ENCODE measurements around the gene DUSP12. TPM values are rescaled to one million over a fixed set of nuclear protein-coding genes. Genes with fewer than 3 reads are reported as not detected.

Gene DUSP12, protein sequence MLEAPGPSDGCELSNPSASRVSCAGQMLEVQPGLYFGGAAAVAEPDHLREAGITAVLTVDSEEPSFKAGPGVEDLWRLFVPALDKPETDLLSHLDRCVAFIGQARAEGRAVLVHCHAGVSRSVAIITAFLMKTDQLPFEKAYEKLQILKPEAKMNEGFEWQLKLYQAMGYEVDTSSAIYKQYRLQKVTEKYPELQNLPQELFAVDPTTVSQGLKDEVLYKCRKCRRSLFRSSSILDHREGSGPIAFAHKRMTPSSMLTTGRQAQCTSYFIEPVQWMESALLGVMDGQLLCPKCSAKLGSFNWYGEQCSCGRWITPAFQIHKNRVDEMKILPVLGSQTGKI
- total RNA-seq (2014; rRNA removed; shearing (Covaris generic)), result 38.7 and 40.7 TPM in 2 replicates
- polyA plus RNA-seq (2015; cell fraction: cytosol; rRNA removed), result 26.3 and 31.3 TPM in 2 replicates
- polyA plus RNA-seq (2015; cell fraction: nucleus; rRNA removed), result 47.6 and 52.7 TPM in 2 replicates

DNA sequence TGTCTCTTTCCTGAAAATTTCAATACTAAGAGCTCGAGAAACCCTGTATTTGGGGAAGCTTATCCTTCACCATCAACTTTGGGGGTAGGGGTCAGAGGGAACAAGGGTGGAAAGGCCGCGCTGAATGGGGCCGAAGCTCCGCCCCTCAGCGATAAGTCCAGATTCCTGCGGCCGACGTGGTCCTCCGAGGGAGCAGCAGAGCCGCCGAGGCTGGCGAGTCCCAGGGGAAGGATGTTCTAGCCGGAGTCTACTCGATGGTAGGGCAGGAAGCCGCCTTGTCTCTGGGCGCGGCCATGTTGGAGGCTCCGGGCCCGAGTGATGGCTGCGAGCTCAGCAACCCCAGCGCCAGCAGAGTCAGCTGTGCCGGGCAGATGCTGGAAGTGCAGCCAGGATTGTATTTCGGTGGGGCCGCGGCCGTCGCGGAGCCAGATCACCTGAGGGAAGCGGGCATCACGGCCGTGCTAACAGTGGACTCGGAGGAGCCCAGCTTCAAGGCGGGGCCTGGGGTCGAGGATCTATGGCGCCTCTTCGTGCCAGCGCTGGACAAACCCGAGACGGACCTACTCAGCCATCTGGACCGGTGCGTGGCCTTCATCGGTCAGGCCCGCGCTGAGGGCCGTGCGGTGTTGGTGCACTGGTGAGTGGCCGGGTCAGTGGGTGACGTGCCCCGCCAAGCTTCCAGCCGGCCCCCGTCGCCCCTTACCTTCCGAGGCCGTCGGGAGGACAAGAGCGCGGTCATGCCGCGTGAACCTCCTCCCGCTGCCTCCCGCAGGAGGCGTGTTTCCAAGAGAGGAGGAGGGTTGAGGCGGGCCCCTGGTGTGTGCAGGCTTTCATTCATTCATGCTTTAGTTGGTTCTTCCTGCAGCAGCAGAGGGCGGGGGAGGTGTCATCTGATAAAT is at the start of gene DUSP12:
DUSP12 (plus strand) TSS at position 278 of the 899 bp plus-strand sequence; CDS start at position 294, 16 bp downstream.
- peak; percentile 97 for DNase-seq (ENCODE audit: low read depth, low spot score)
- in situ Hi-C loops (cut with HindIII; ENCODE audit: low pct_unique_long_range_greater_than_20kb, low sequenced_read_pairs), result no loop called here

DNA sequence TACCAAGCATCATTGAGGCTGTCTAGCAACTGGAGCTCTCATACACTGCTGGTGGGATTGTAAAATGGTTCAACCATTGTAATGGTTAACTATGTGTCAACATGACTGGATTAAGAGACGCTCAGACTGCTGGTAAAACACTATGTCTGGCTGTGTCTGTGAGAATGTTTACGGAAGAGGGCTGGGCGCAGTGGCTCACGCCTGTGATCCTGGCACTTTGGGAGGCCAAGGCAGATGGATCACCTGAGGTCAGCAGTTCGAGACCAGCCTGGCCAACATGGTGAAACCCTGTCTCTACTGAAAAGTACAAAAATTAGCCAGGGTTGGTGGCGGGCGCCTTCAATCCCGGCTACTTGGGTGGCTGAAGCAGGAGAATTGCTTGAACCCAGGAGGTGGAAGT is 47.3 kb upstream of the DUSP12 start:
- in situ Hi-C loops (cut with HindIII; ENCODE audit: low pct_unique_long_range_greater_than_20kb, low sequenced_read_pairs), result no loop called here
- DNase-seq (ENCODE audit: low read depth, low spot score), result no peak

DNA sequence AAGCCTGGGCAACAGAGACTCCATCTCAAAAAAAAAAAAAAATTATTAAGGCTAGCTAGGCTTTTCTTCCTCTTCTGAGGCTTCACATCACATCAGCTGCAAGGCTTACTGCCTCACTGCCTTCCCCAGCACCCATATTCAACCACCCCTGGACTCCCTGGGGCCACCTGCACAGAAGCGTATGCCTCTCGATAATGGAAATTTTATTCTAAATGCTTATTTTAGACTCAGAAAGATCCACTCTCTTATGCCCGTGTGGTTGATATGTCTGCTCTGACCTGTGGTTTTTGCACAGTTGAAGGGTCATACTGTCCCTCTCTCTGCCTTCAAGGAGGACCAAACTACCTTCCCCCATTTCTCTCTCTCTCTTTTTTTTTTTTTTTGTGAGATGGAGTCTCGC is 44.0 kb upstream of the DUSP12 start:
- in situ Hi-C loops (cut with HindIII; ENCODE audit: low pct_unique_long_range_greater_than_20kb, low sequenced_read_pairs), result no loop called here
- DNase-seq (ENCODE audit: low read depth, low spot score), result no peak

DNA sequence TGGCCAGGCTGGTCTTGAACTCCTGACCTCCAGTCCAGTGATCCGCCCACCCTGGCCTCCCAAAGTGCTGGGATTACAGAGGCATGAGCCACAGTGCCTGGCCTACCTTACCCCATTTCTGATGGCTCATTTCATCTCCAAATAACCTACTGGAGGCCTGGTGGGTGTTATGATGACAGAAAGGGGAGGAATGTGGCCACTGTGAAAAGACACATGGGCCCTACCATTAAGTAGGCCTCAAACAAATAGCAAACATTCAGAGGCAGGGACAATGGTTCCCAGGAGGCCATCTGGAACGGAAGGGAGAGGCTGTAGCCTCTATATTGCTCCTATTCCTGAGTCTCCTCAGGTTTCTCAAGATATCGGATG is 43.5 kb upstream of the DUSP12 start:
- in situ Hi-C loops (cut with HindIII; ENCODE audit: low pct_unique_long_range_greater_than_20kb, low sequenced_read_pairs), result no loop called here
- DNase-seq (ENCODE audit: low read depth, low spot score), result no peak

DNA sequence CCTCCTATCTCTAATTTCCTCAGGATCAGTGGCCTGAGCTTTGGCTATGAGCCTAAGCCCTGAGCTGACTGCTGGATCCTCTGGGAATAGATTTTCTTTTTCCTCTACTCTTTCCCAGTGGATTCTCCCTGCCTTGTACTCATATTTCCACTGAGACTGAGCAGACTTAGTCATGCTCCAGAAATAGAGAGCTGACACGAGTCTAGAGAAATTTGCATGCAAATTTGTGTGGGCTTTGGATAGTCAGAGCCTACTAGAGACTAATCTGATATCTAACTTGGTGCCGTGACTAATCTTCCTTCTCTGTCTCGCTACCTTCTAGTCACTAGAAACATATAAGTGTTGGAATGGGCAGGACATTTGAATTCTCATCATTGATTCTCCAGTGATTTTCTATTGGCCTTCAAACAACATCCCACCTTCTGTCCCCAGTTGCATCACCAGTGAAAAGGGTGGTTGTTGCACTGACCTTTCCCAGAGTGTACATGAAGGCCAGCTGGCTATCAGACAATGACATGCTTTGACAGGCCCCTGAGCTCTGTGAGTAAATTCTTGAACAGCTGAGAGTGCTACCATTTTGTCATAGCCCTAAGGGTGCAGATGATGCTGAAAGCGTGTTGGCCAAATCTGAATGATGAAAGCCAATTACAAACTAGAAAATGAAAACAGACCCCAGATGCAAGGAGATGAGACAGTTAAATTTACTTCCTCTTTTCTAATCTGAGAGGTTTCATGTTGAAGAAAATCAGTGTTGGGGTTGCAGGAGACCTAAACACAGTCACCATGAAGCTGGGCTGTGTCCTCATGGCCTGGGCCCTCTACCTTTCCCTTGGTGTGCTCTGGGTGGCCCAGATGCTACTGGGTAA is 42.9 kb upstream of the DUSP12 start, which contains the start of gene FCRLA:
FCRLA (plus strand) TSS at position 748 of the 866 bp plus-strand sequence; CDS start at position 784, 36 bp downstream.
- peak; percentile 99 for DNase-seq (ENCODE audit: low read depth, low spot score)
- in situ Hi-C loops (cut with HindIII; ENCODE audit: low pct_unique_long_range_greater_than_20kb, low sequenced_read_pairs), result no loop called here

DNA sequence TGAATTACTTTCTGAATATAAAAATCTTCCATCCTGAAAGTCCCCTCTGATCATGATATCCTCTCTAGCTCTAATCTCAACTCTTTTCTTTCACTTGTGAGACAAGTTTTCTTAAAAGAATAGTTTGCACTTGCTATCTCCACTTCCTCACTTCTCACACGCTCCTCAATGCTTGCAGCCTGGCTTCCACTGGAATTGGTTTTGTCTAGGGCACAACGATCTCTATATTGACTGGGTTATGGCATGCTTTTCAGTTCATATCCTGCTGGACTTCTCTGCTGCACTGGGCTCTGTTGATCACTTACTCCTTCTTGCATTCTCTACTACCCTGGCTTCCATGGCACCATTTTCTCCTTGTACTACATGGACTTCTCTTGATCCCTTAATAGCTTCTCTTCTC is 42.1 kb upstream of the DUSP12 start:
- DNase-seq (ENCODE audit: low read depth, low spot score), result peak; percentile 26
- in situ Hi-C loops (cut with HindIII; ENCODE audit: low pct_unique_long_range_greater_than_20kb, low sequenced_read_pairs), result no loop called here

DNA sequence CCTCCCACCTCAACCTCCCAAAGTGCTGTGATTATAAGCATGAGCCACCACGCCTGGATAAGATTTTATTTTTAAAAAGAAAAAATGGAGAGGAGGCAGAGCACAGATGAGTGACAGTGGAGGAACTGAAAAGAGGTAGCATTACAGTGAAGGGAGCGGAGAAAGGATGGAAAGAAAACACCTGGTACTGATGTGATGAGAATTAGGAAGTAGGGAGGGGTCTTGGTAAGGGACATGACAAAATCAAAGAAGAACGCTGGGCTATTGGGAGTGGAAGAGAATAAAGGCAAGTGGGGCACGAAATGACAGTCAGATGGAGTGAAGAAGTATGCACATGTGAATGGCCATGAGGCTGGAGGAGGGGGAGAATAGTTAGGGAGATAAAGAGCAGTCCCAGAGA is 40.2 kb upstream of the DUSP12 start:
- DNase-seq (ENCODE audit: low read depth, low spot score), result no peak
- in situ Hi-C loops (cut with HindIII; ENCODE audit: low pct_unique_long_range_greater_than_20kb, low sequenced_read_pairs), result no loop called here

DNA sequence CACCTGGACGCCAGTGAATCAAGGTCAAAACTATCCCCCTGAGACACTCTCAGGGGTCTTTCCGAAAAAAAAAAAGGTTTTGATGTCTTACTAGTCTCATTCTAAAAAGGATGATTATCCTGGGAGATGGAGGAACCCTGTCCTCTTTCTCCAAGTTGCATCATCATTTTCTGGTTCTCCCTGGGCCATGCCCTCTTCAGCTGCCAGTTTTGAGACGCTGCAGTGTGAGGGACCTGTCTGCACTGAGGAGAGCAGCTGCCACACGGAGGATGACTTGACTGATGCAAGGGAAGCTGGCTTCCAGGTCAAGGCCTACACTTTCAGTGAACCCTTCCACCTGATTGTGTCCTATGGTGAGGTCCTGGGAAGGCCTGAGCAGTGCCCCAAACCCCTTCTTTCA is 39.0 kb upstream of the DUSP12 start:
- in situ Hi-C loops (cut with HindIII; ENCODE audit: low pct_unique_long_range_greater_than_20kb, low sequenced_read_pairs), result no loop called here
- no peak for DNase-seq (ENCODE audit: low read depth, low spot score)

DNA sequence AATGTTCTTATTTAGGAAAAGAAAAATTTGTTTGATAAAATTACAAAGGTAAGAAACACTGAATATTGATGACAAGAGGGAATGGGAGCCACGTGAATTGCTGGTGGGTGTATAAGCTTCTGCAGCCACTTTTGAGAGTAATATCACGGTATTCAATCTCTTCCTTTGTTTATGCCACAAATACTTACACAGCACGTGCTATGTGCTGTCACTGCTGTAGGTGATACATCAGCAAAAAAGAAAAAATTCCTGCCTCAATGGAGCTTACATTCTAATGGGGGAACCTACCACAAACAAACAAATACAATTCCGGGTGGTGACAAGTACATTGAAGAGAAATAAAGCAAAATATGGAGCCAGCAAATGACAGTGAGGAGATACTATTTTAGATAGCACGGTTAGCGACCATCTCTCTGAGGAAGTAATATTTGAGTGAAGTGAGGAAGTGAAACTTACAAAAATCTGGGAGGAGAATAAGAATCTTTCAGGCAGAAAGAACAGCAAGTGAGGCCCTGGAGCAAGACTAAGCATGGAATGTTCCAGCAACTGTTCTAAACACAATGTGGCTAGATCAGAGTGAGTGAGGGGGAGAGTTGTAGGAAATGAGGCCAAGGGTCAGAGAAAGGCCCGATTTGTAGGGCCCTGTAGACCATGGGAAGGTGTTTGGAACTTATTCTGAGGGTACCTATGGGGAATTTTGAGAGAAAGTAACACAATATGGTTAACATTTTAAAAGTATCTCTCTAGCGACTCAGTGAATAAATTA is 30.8 kb upstream of the DUSP12 start:
- DNase-seq (ENCODE audit: low read depth, low spot score), result no peak
- in situ Hi-C loops (cut with HindIII; ENCODE audit: low pct_unique_long_range_greater_than_20kb, low sequenced_read_pairs), result no loop called here

DNA sequence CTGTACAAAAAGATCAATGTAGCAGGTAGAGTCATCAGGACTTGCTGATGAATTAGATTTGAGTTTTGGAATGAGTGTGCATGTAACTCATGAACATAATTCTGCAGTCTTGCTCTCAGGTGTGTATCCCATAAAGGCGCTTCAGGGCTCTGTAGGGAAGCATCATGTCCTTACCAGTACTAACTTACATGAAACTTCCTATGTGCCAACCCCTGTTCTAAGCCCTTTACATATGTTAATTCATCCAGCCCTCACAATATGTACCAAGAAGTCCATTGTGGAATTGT is 30.3 kb upstream of the DUSP12 start:
- in situ Hi-C loops (cut with HindIII; ENCODE audit: low pct_unique_long_range_greater_than_20kb, low sequenced_read_pairs), result no loop called here
- no peak for DNase-seq (ENCODE audit: low read depth, low spot score)

DNA sequence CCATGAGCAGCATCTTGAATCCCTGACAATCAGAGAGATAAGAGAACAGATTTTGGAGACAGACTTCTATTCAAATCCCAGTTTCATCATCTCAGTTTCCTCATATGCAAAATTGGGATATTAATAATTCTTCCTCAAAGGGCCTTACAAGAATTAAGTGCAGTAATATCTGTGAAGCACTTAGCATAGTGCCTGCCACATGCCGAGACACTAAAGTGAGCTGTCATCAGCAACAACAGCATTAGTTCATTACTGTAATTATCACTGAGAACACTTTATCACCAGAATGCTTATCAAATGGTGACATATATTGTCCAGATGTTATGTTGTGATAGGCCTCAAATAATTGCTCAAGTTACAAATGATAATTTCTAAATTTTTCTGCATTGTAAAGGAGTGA is 29.2 kb upstream of the DUSP12 start:
- in situ Hi-C loops (cut with HindIII; ENCODE audit: low pct_unique_long_range_greater_than_20kb, low sequenced_read_pairs), result no loop called here
- no peak for DNase-seq (ENCODE audit: low read depth, low spot score)

DNA sequence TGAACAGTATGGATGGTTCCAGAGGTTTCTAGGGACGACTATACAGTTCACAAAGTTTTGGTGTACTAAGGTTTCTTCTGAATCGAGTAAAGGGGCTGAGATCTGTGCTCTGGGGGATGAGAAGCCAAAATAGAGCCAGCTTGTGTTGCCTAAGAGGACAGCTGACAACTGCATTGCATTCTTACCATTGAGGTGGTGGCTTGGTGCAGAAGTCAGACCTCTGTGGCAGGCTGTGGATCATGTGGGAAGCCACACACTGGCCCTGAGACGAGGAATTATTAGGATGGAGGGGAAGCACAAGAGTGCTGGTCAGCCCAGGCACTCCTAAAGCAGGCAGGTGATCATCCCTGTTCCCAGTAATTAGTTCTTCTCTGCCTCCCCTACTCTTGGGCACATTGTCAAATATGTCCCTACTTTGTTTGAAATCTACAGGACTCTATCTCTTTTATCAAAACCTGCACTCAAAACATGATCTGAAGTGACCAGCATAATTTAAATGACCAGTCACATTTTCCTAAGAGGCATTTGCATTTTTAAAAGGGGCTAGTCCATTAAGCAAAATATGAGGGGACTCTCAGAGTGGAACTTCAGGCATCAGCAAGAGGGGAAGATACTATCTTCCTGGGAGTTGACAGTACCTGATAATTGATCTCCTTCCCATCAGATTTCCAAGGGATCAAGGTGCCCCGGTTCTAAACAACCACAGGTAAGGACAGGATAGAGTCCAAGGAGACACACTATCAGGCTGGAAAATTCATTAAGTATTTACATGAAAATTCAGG is 28.4 kb upstream of the DUSP12 start, which contains the start of gene FCRLB:
FCRLB (plus strand) TSS at position 589 of the 782 bp plus-strand sequence. CDS start 1,129 bp downstream, outside the sequence.
- DNase-seq (ENCODE audit: low read depth, low spot score), result no peak
- in situ Hi-C loops (cut with HindIII; ENCODE audit: low pct_unique_long_range_greater_than_20kb, low sequenced_read_pairs), result no loop called here

DNA sequence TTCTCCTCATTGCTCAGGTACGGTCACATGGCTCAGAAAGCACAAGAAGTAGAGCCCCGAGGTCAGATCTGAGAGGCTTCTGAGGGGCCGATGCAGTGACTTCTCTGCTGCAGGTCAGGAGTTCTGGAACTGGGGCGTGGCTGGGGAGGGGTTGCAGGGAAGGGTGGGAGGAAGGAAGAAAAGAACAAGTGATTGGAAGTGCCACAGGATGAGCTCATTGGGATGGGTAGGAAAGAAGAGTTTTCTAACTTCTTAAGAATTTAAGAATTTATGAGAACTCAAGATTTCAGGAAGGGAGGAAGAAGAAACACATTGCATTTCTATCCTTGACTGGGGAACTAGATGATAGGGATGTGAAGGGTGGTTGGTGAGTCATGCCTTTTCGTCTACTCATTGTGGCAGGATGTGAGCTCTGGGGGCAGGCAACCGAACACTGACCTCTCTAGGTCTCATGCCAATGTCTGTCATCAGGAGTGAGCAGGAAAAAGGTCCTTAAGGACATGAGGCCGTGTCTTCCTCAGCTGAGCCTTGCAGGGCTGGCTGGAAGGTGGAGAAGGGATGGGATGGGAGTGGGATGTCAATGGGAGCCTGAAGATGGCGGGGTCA is 27.7 kb upstream of the DUSP12 start:
- in situ Hi-C loops (cut with HindIII; ENCODE audit: low pct_unique_long_range_greater_than_20kb, low sequenced_read_pairs), result no loop called here
- DNase-seq (ENCODE audit: low read depth, low spot score), result peak; percentile 33

DNA sequence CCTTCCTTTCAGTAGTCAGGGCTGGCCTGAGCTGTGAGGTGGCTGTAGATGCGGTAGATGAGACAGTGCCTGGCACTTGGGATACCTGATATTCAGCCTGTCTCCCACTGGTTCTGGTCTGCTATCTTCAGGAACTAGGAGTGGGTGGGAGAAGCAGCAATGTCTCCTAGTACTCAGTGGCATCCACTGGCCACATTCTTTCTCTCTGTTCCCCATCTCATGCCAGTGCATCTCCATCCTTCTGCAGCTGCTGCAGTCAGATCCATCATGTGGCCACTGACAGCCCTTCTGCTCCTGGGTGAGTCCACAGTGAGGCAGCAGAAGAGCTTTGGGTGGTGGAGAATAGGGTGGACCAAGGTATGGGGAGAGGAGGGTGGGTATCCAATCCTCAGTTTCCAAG is 27.2 kb upstream of the DUSP12 start:
- in situ Hi-C loops (cut with HindIII; ENCODE audit: low pct_unique_long_range_greater_than_20kb, low sequenced_read_pairs), result no loop called here
- no peak for DNase-seq (ENCODE audit: low read depth, low spot score)

DNA sequence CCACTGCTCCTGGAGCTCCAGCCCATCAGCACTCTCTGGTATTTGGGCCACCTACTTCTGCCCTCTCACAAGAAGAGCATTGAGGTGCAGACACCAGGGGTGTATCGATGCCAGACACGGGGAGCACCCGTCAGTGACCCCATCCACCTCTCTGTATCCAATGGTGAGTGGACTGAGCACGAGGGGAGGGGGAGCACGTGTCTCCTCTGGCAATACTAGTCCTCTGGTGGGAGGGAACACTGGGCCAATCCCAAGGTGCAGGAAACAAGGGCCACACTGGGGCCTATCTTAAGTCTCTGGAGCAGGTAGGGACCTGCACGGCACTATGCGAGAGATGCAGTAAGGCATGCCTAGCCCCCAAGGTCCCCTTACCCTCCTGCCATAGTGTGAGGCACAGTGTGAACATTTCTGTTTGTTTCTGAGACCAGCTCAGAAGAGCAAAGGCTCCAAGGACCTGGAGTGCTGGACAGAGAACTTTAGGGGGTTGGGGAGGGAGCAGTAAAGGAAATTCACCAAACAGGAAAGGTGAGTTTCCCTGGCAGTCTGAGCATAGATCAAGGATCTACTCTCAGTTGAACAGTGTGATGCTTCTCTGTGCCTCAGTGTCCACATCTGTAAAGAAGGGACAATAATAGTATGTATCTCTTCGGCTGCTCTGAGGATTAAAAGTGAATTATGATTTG is 26.0 kb upstream of the DUSP12 start:
- DNase-seq (ENCODE audit: low read depth, low spot score), result no peak
- in situ Hi-C loops (cut with HindIII; ENCODE audit: low pct_unique_long_range_greater_than_20kb, low sequenced_read_pairs), result no loop called here

All from SK-MEL-5 (cell line).